HG03575 (cell line): ENCODE results near the gene ARMS2.

Experiments
- ATAC-seq: cut with Tn5 transposase; IDR thresholded peaks from one replicate; pipeline ENCODE4 v1.9.1; 2021; ENCODE audit not compliant: unreplicated experiment, insufficient number of reproducible peaks, low FRiP score; ENCODE audit errors: extremely low read depth

ARMS2 gene

DNA sequence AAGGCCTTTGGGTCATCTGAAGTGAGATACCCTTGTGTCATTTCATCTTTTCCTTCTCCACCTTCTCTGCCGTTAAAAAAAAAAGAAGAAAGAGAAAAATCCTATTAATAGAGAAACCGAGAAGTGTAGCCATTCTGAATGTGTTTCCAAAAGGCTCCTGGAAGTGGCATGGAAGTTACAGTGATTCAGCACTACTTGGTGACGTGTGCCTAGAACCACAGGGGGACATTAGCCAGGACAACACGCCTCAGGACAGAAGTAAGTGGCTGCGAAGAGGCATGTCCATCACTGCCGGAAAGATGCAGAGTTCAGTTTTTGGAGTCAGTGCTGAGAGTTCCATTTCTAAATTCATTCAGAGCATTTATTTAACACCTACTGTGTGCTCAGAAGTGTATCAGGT is 13.2 kb downstream of the ARMS2 start:
- no peak for ATAC-seq

- ATAC-seq = no peak
Observed at GRCh38 chr10:122468307-122468925, 14.0 kb downstream of the ARMS2 start.

- no peak for ATAC-seq
Observed at GRCh38 chr10:122468926-122469781, 14.7 kb downstream of the ARMS2 start.

DNA sequence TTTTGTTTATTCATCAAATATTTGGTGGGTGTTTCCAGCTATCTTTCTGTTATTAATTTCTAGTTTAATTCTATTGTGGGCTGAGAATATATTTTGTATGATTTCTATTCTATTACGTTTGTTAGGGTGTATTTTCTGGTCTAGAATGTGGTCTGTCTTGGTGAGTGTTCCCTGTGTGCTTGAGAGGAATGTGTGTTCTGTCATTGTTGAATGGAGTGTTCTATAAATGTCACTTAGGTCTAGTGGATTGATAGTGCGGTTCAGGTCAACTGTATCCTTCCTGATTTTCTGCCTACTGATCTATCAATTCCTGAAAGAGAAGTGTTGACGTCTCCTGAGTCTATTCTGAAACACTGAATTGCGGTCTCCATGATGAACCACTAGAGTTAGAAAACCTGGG is 15.4 kb downstream of the ARMS2 start:
- ATAC-seq = no peak

DNA sequence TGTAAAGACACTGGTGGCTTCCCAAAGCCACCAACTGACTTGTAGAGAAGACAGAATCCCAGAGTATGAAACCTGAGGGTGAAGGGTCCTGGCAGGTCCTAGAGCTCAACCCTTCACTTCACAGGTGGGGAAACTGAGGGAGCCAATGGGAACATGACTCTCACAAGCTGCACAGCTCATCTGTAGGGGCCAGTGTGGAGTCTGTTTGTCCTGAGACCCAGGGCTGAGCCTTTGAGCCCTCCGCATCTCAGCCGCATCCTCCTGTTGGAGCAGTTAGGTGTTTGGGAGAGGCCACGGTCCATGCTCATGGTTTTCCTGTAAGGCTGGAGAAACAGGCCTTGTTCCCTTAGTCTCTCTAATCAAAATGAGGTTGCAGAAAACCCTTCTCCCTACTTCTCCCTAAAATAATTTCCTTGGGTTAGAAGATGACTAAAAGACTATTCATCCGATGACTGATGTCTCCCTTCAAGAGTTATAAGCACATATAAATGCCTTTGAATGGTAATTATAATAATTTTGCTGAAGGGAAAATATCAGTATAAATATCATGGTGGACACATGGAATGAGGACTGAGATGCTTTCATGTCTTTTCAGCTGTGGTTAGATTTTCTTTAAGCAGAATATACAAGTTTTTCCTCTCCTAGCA is 17.2 kb downstream of the ARMS2 start:
- no peak for ATAC-seq

DNA sequence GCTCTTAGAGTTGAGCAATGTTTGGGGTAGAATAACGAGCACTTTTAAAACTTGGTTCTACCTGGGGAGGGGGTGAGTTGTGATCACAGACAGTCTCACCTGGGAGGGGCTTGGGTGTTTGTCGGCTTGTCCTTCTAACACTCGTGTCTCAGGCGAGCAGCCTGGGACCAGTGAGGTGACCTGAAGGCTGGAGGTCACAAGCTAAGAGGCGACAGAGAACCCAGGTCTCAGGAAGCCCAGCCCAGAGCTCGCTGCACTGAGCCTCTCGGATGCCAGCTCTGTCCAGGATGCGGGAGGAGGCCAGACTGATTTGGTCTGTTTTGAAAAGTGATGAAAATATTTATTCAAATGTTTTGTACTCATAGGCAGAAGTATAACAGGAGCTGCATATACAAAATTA is 18.7 kb downstream of the ARMS2 start:
- ATAC-seq = no peak

- ATAC-seq = no peak
Observed at GRCh38 chr10:122474131-122474818, 19.8 kb downstream of the ARMS2 start.

DNA sequence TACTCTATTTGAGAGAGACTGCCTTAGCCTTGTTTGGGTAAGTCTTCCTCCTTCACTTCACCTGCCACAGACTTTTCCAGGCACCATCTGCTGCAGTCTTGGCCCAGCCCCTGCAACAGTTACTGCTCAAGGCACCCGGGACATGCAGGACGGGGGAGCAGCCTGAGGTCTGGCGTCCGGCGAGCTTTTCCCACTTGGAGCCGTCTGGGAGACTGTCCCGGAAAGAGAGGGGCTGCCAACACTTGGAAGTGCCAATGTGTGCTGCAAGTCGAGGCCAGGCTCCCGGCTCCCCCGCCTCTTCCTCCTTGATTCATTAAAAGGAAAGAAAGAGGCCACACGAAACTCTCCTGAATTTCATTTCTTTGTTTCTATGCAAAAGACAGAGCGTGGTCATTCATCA is 20.6 kb downstream of the ARMS2 start:
- ATAC-seq = no peak

DNA sequence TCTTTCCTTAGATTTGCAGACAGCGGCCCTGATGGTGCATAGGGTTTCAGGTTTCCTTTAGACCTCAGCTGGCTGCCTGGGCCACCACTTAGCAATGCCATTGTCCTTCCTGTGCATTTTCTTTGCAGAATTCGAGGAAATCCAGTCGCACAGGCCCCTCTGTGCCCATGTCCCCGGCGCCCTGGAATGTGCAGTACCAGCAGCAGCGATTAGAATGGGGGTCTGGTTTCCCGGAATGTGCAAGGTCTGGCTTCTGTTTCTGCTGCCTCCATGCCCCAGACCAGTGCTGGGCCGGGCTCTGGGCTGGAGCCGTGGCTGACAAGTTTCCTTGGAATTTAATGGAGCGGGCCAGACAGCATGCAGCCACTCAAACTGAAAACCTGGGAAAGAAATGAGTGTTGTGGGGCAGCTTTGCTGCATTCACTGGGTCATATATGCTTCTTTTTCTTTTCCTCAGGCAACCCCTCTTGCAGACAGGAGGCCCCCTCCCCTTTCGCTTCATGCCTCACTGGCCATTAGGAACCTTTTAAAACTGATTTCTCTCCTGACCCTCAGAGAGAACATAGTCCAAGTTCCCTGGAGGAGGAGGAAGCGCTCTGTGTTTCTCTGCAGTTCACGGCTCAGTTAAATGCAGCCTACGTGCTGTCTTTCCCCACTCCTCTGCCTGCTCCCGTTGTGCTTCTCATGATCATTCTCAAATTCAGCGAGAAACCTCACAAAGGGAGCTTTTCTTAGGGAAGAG is 21.3 kb downstream of the ARMS2 start:
- no peak for ATAC-seq

- no peak for ATAC-seq
Observed at GRCh38 chr10:122476333-122476695, 21.9 kb downstream of the ARMS2 start.

GRCh38 chr10:122477436-122477835 is 23.0 kb downstream of the ARMS2 start:
- no peak for ATAC-seq

- no peak for ATAC-seq
Observed at GRCh38 chr10:122478971-122479370, 24.5 kb downstream of the ARMS2 start.

GRCh38 chr10:122480146-122480833 is 25.8 kb downstream of the ARMS2 start:
- ATAC-seq = no peak

GRCh38 chr10:122481296-122482056 is 27.0 kb downstream of the ARMS2 start:
- no peak for ATAC-seq

DNA sequence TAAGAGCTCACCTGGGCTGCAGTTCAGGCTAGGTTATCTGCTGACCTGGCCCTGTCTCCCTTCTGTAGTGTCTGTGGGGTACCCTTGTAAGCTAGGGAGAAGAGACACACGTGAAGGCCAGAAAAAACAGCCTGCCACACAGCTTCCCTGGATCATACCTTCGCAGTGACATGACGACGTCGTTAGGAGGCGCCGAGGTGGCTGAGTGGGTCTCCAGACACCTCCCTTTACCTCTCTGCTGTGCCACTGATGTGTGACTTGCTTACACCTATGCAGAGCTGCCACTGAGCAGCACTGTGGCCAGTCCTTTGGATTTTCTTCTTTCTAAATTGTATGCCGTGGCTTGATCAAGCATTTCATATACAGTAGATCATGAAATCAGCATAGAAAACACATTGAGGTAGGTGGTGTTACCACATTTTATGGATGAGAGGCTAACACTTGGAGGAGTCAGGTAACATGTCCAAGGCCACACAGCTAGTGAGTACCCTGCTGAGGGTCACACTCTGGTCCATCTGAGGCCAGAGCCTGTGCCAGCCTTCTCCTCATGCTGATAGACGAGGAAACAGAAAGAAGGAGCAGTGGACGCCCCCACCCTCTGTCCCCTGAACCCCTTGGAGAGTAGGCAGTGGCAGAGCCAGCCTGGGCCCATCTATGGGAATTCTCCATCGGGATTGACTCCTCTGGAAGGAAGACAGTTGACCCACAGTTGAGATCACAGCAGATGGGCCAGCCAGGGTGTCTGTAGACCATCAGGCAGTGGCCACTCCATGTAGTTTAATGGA is 30.0 kb downstream of the ARMS2 start:
- ATAC-seq = no peak

DNA sequence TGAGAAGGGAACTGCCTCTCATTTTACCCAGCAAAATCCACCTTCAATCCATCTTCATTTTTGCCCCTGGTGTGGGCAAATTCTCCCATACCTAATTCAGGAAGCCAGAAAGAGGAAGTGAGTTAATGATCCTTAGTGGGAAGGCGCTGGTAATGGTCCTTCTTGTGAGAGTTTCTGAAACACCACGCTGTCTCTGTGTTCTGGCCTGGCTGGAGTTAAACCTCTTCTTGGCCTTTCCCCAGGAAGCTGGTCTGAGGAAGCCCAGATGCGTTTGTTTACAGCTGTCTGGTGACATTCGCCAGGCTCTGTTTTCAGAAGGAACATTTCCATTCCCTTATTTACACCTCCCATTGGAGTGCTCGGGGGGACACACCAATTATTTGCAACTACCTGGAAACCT is 31.2 kb downstream of the ARMS2 start:
- ATAC-seq = no peak

DNA sequence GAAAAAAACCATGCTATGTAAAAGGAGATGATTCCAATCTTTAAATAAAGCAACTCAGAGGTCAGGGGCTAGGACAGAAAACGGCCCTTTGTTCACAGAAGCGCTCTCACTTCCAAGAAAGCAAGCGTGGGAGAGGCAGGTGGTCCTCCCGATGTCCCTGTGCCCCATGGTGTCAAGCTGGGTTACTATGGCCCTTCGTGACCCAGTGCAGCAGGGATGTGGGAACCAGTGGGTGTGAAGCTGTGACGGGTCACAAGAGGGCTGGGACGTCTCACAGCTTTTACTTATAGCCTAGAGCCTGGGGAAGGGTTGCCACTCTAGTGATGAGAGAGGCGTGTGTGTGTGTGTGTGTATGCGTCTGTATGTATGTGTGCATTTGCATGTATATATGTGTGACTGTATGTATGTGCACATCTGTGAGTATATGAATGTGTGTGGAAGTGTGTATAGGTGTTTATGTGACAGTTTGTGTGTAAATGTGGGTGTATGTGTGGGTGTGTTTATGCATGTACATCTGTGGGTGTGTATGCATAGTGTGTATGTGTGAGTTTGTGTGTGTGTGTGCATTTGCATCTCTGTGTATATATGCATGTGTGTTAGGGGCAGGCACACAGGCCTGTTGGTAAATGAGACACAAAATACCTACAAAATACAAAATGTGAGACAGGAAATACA is 32.1 kb downstream of the ARMS2 start:
- ATAC-seq = no peak
